ENCODE results near the gene PAFAH1B1.

DNA sequence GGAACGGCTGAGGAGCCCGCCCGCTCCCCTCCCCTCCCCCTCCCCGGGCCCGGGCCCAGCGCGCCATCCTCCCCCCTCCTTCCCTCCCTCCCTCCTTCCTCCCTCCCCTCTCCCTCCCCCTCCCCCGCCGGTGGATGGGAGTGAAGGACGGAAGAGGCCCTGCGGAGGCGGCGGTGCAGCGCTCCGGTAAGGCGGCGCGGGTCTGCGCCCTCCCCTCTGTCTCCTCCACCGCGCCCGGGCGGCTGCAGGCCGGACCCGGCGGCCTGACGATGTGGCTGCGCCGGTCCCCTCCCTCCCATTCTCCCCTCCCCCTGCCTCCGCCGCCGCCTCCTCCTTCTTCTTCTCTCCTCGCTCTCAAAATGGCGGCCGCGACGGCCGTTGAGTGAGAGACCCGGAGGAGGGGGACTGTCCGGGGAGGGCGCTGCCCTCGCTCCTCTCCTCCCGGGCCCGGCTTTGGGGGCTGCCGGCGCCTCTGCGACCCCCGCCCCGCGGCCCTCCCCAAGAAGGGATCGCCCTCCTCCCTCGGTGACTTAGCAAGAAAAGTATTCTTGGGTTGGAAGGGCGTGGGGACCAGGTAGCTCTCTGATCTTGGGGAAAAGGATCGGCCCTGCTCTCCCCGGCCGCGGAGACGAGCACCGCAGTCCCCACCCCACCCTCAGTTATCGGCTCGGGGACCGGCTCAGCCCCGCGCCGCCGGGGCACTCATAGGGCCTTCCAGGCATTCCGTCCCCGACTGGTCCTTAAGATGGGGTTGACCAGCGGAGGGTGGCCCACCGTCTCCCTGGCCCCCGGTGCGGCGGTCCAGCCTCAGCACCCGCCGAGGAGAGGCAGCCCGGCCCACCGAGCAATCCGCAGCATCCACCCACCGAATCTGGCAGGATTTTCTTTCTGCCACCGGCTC is 617 bp downstream of the PAFAH1B1 start:
- TF ChIP-seq, protein P1, sequence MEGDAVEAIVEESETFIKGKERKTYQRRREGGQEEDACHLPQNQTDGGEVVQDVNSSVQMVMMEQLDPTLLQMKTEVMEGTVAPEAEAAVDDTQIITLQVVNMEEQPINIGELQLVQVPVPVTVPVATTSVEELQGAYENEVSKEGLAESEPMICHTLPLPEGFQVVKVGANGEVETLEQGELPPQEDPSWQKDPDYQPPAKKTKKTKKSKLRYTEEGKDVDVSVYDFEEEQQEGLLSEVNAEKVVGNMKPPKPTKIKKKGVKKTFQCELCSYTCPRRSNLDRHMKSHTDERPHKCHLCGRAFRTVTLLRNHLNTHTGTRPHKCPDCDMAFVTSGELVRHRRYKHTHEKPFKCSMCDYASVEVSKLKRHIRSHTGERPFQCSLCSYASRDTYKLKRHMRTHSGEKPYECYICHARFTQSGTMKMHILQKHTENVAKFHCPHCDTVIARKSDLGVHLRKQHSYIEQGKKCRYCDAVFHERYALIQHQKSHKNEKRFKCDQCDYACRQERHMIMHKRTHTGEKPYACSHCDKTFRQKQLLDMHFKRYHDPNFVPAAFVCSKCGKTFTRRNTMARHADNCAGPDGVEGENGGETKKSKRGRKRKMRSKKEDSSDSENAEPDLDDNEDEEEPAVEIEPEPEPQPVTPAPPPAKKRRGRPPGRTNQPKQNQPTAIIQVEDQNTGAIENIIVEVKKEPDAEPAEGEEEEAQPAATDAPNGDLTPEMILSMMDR (IDR thresholded peaks at IDR 0.05; ENCODE audit: low read depth, low read length, missing input control): no peak
- TF ChIP-seq GABPA (IDR thresholded peaks at IDR 0.05 in 1 of 2, conservative IDR thresholded peaks at IDR 0.05 in 1 of 2) (no peak), JUND (IDR thresholded peaks at IDR 0.05) (no peak), RAD21 (IDR thresholded peaks at IDR 0.05) (no peak), SP1 (IDR thresholded peaks at IDR 0.05) (no peak), HNF4A (conservative IDR thresholded peaks at IDR 0.05) (no peak), HNF4G (IDR thresholded peaks at IDR 0.05) (no peak), EGR1 (IDR thresholded peaks at IDR 0.05; ENCODE audit: low read depth in 2 of 2) (no peak)
- TF ChIP-seq, protein P2, sequence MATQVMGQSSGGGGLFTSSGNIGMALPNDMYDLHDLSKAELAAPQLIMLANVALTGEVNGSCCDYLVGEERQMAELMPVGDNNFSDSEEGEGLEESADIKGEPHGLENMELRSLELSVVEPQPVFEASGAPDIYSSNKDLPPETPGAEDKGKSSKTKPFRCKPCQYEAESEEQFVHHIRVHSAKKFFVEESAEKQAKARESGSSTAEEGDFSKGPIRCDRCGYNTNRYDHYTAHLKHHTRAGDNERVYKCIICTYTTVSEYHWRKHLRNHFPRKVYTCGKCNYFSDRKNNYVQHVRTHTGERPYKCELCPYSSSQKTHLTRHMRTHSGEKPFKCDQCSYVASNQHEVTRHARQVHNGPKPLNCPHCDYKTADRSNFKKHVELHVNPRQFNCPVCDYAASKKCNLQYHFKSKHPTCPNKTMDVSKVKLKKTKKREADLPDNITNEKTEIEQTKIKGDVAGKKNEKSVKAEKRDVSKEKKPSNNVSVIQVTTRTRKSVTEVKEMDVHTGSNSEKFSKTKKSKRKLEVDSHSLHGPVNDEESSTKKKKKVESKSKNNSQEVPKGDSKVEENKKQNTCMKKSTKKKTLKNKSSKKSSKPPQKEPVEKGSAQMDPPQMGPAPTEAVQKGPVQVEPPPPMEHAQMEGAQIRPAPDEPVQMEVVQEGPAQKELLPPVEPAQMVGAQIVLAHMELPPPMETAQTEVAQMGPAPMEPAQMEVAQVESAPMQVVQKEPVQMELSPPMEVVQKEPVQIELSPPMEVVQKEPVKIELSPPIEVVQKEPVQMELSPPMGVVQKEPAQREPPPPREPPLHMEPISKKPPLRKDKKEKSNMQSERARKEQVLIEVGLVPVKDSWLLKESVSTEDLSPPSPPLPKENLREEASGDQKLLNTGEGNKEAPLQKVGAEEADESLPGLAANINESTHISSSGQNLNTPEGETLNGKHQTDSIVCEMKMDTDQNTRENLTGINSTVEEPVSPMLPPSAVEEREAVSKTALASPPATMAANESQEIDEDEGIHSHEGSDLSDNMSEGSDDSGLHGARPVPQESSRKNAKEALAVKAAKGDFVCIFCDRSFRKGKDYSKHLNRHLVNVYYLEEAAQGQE (IDR thresholded peaks at IDR 0.05): no peak
- TF ChIP-seq, protein P3, sequence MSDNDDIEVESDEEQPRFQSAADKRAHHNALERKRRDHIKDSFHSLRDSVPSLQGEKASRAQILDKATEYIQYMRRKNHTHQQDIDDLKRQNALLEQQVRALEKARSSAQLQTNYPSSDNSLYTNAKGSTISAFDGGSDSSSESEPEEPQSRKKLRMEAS (IDR thresholded peaks at IDR 0.05): no peak
- TF ChIP-seq, protein P4, sequence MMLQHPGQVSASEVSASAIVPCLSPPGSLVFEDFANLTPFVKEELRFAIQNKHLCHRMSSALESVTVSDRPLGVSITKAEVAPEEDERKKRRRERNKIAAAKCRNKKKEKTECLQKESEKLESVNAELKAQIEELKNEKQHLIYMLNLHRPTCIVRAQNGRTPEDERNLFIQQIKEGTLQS (IDR thresholded peaks at IDR 0.05): no peak
- TF ChIP-seq, protein P5, sequence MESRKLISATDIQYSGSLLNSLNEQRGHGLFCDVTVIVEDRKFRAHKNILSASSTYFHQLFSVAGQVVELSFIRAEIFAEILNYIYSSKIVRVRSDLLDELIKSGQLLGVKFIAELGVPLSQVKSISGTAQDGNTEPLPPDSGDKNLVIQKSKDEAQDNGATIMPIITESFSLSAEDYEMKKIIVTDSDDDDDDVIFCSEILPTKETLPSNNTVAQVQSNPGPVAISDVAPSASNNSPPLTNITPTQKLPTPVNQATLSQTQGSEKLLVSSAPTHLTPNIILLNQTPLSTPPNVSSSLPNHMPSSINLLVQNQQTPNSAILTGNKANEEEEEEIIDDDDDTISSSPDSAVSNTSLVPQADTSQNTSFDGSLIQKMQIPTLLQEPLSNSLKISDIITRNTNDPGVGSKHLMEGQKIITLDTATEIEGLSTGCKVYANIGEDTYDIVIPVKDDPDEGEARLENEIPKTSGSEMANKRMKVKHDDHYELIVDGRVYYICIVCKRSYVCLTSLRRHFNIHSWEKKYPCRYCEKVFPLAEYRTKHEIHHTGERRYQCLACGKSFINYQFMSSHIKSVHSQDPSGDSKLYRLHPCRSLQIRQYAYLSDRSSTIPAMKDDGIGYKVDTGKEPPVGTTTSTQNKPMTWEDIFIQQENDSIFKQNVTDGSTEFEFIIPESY (IDR thresholded peaks at IDR 0.05): no peak
